EL (cell line): ENCODE data around the gene LAPTM4A.
"Not testable (repeated sequence)": the region's sequence is repeated elsewhere in the genome, so short reads cannot be mapped to it uniquely, and the experiment has no call there.

Source experiments
- DNase-seq: peaks from one replicate; pipeline ENCODE4 v3.0.0-alpha.2; 2016

LAPTM4A gene

DNA sequence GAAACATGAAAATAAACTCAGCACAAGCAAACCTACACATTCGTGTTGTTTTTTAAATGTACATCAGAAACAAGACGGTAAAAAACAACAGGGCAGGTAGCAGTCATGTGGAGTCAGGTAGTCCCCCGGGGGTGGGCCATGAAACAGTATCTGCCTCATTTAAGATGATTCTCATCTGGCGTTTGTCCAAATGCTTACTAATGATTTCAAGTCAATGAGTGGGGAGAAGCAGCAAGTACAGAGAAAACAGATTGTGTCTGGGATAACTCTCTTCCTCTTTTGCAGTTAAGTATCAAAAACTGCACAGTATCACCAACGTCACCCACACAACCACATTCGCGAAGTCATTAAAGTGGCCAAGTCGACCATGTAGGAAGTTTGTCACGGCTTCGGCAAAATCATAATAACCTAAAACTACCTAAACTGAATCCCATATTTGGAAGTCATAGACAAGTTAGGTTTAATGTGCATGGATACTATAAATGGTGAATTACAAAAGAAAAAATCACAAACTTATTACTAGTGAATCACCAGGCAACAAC lies 1.3 kb downstream of the LAPTM4A start:
- peak; percentile 65 for DNase-seq

GRCh38 chr2:20049637-20050036 lies 1.8 kb downstream of the LAPTM4A start:
- peak; percentile 30 for DNase-seq

- no peak for DNase-seq
These were observed 2.7 kb downstream of the LAPTM4A start for GRCh38 chr2:20048488-20049448.

DNA sequence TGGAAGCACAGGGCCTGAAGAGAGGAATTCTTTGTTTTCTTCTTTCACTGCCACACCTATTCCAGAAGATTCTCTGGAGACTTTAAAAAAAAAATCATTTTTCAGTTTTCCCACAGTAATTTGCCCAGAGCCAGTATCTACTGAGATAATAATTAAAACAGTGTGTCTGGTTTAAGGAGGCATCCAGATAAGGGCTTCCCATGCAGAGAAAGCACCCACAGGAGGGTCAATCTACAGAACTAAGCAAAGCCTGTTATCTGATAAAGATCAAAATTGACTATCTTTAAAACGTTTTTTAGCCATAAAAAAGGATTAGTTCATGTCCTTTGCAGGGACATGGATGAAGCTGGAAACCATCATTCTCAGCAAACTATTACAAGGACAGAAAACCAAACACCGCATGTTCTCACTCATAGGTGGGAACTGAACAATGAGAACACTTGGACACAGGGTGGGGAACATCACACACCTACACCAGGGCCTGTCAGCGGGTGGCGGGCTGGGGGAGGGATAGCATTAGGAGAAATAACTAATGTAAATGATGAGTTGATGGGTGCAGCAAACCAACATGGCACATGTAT lies 5.6 kb downstream of the LAPTM4A start:
- not testable (repeated sequence) for DNase-seq

GRCh38 chr2:20044778-20045177 lies 6.7 kb downstream of the LAPTM4A start:
- no peak for DNase-seq

DNA sequence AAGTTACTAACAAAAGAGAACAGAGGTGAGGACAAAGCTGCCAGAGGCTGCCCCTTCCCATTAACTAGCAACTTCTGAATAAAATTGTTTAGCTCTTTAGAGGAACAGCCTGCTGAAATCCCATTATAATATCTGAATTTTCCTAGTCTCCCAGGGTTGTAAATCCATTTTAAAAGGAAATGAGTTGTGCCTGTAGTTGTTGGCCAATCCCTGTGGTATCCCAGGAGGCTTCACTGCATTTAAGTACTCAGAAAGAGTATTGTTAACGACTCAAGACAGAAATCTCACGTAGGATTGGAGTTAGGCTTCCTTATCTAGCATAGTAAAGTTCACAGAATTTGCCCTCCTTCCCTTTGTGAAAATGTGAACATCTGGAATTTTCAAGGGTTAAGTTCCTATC lies 8.9 kb downstream of the LAPTM4A start:
- no peak for DNase-seq

DNA sequence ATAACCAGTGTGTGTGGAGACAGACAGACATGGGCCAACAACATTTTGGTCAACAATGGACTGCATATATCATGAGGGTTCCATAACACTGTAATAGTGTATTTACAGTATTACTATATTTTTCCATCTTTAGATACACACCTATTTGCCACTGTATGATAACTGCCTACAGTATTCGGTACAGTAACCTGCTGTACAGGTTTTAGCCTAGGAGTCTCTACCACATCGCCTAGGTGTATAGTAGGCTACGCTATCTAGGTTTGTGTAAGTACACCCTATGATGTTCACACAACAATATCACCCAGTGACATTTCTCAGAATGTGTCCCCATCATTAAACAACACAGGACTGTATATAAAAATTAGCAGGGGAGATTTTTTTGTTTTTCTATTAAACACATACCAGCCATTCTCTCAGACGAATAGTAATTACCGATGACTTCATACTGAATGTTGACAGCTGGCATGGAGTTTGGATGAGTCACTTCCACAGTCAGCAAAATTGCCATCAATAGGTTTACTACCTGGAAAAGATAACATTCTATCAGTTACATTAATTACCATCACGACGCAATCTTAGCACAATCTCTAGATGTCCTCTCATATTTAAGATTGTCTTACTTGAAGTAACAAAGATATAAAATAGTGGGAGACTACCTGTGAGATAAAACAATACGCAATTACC lies 10.8 kb downstream of the LAPTM4A start:
- peak; percentile 63 for DNase-seq

- no peak for DNase-seq
These were observed 13.8 kb downstream of the LAPTM4A start for GRCh38 chr2:20037660-20038059.

GRCh38 chr2:20035955-20036666 lies 15.3 kb downstream of the LAPTM4A start:
- DNase-seq: no peak

- DNase-seq: no peak
These were observed 16.6 kb downstream of the LAPTM4A start for GRCh38 chr2:20034821-20035220.

DNA sequence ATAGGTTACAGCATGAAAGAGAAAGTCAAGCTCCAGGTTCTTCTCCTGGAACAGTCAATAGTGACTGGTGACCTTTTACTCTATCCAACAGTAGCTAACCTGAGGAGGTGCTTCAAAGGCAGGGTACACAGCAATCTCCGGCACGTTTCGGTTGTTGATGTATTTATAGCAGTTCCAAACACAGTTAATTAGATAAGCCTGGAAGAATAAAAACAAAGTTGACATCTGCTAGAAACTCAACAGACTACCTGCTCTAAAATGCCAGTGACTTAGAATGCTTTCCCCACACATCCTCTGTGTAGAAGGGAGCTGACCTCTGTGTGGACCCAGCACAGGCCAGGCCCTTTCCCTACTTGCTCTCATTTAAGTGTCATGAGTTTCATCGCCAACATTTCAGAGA lies 17.2 kb downstream of the LAPTM4A start:
- no peak for DNase-seq

DNA sequence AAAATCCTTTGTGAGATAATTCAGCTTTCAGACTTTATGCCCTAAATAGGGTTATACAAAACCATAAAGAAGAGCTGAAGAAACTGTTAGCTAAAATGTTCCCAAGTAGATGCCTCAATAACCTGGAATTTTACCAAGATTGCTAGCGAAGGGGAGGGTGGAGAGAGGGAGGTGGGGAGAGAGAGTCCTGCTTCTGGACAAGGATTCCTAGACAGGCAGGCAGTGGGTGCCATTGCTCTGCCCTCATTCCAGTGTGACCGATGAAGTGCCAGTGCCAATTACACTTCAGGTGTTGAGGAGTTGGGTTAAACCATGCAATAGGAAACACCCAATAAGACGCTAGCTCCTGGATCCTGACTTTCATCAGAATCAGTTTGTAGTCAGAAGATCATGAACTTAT lies 18.1 kb downstream of the LAPTM4A start:
- no peak for DNase-seq

DNA sequence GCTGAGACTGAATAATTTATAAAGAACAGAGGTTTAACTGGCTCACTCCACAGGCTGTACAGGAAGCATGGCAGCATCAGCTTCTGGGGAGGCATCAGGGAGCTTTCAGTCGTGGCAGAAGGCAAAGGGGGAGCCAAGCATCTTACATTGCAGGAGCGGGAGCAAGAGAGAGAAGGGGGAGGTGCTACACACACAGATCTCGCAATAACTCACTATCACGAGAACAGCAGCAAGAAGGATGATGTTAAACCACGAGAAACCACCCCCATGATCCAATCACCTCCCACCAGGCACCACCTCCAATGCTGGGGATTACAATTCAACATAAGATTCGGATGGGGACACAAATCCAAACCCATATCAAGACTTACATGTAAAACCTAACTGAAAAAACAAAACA lies 21.2 kb downstream of the LAPTM4A start:
- no peak for DNase-seq

DNA sequence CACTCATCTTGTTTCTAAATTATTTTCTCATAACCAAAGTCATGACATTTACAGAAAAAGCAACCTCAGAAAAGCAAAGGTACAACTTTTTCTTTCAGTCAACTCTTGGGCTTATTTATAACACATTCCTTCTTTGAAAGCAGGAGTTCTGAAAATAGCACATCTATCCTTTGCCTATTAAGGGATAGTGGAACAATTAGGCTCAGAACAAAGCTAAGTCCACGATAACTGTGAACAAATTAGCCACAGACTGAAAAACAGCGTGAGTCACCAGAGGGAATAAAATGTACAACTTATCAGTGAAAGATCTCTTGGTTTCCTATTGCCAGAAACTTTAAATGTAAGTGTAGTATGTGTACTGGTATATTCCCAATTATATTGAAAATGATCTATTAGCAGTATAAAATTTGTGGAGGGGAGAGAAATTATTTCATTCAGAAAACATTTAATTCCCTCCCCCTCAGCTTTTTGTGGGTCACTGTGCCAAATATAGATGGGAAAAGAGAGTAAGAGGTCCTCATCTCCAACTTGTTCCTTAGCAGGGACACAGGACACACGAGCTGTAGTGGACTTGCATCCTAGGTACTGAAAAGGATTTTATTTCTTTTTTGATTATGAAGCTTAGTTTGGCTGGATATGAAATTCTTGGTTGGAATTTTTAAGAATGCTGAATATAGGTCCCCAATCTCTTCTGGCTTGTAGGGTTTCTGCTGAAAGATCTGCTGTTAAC lies 23.6 kb downstream of the LAPTM4A start:
- peak; percentile 53 for DNase-seq

DNA sequence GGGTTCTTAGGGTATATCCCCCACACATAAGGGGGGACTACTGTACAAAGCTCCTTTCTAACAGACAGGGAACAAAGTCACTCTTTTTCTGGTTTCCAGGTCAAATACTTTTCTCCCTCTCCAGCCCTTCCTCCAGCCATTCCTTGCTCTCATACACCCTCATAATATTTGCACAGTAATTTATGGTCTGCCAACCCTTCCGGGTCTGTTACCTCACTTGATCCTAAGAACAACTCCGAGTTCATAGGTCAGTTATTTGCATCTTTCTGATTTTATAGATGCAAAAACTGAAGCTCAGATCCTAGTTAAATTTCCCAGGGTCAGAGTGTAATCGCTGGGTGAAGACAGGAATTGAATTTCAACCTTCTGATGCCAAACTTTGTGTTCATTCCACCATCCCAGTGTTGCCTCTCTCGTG lies 24.2 kb downstream of the LAPTM4A start:
- DNase-seq: peak; percentile 18

- DNase-seq: peak; percentile 59
These were observed 26.2 kb downstream of the LAPTM4A start for GRCh38 chr2:20025065-20025786.

GRCh38 chr2:20023688-20024087 lies 27.7 kb downstream of the LAPTM4A start:
- no peak for DNase-seq

DNA sequence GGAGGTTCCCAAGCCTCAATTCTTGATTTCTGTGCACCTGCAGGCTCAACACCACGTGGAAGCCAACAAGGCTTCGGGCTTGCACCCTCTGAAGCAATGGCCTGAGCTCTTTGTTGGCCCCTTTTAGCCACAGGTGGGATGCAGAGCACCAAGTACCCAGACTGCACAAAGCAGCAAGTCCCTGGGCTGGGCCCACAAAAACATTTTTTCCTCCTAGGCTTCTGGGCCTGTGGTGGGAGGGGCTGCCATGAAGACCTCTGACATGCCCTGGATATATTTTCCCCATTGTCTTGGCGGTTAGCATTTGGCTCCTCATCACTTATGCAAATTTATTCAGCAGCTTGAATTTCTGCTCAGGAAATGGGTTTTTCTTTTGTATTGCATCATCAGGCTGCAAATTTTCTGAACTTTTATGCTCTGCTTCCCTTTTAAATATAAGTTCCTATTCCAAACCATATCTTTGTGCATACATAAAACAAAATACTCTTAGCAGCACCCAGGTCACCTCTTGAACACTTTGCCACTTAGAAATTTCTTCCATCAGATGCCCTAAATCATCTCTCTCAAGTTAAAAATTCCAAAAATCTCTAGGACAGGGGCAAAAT lies 29.9 kb downstream of the LAPTM4A start:
- no peak for DNase-seq

- DNase-seq: no peak
These were observed 31.7 kb downstream of the LAPTM4A start for GRCh38 chr2:20019747-20020146.

GRCh38 chr2:20018601-20019152 lies 32.8 kb downstream of the LAPTM4A start:
- no peak for DNase-seq

DNA sequence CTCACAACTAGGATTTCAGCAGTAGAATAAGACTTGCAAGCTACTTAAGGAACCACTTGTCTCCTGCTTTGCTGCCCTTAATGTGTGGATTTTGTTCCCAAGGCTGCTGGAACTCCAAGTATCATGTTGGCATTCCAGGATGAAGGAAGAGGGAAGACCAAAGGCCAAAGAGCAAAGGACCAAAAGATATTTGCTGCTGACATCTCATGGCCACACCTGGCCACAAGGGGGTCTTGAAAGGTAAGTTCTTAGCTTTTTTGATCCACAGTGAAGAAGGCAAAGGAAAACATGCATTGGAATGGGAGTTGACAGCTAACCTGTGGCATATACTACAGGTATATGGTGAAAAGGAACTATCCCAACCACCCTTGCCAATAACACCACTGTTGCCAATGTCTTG lies 35.1 kb downstream of the LAPTM4A start:
- DNase-seq: no peak
